ENCODE measurements around the gene DNMBP. TPM values are rescaled to one million over a fixed set of nuclear protein-coding genes. Genes with fewer than 3 reads are reported as not detected.
A peak's percentile ranks its signal among the peaks of the same experiment; 100 is the strongest.

Gene DNMBP
- polyA plus RNA-seq, 2 of the 4 experiments (the other 2 are of a cell fraction) = 13.7 to 20.3 TPM

DNA sequence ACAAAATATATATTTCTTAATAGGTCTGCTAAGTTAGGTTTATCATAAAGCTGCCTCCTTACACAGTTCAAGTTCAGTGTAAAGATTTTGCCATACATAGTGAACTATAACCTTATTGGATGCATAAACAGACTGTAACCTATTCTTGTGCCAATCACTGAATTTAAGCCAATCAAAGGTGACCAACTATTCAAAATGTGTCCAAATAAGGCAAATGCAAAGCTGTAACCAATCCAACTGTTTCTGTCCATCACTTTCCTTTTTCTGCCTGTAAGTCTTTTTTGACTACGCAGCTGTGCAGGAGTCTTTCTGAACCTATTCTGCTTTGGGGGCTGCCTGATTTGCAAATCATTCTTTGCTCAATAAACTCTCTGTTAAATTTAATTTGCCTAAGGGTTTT, 11.6 kb upstream of the DNMBP start:
- ChIA-PET POLR2A (no interaction called here), CTCF (interaction anchor here (1.3 to 9.9 kb wide), 5 partner anchors 12 to 175 kb away, joined by 3 to 86 read pairs (median 14); partner anchors contain the start of gene DNMBP)
- TF ChIP-seq FOSL2 (IDR thresholded peaks at IDR 0.05) (no peak), FOSL2 (CRISPR knock-in tag; IDR thresholded peaks at IDR 0.05) (no peak), CBX8 (IDR thresholded peaks at IDR 0.05) (no peak)
- TF ChIP-seq, protein P1, sequence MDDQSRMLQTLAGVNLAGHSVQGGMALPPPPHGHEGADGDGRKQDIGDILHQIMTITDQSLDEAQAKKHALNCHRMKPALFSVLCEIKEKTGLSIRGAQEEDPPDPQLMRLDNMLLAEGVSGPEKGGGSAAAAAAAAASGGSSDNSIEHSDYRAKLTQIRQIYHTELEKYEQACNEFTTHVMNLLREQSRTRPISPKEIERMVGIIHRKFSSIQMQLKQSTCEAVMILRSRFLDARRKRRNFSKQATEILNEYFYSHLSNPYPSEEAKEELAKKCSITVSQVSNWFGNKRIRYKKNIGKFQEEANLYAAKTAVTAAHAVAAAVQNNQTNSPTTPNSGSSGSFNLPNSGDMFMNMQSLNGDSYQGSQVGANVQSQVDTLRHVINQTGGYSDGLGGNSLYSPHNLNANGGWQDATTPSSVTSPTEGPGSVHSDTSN (IDR thresholded peaks at IDR 0.05) = no peak
- TF ChIP-seq, protein P2, sequence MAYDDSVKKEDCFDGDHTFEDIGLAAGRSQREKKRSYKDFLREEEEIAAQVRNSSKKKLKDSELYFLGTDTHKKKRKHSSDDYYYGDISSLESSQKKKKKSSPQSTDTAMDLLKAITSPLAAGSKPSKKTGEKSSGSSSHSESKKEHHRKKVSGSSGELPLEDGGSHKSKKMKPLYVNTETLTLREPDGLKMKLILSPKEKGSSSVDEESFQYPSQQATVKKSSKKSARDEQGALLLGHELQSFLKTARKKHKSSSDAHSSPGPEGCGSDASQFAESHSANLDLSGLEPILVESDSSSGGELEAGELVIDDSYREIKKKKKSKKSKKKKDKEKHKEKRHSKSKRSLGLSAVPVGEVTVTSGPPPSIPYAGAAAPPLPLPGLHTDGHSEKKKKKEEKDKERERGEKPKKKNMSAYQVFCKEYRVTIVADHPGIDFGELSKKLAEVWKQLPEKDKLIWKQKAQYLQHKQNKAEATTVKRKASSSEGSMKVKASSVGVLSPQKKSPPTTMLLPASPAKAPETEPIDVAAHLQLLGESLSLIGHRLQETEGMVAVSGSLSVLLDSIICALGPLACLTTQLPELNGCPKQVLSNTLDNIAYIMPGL (CRISPR knock-in tag; IDR thresholded peaks at IDR 0.05; ENCODE audit: borderline replicate concordance) = no peak
- H3K4me3 ChIP-seq = no peak overlapping the region
- peak in 1 of 2 experiments; percentile 40; a peak in 3 of 6 replicates for ATAC-seq
- peak overlapping the region; percentile 80 for H3K4me2 ChIP-seq
- WGBS (ENCODE audit: missing lambda C conversion rate) = 71% methylated on average over 1 of the region's 1 CpG
- no peaks in the 10 kb centered on the region for H3K9me3 ChIP-seq
- peak overlapping the region; percentile 80 to 93 for H3K27ac ChIP-seq
- H3K4me1 ChIP-seq = peaks cover 58% of the 10 kb centered on the region
- DNase-seq (ENCODE audit: low read depth in 1 of 2, low spot score in 1 of 2) = peak in 1 of 2 experiments; percentile 52
- no peak for FAIRE-seq

DNA sequence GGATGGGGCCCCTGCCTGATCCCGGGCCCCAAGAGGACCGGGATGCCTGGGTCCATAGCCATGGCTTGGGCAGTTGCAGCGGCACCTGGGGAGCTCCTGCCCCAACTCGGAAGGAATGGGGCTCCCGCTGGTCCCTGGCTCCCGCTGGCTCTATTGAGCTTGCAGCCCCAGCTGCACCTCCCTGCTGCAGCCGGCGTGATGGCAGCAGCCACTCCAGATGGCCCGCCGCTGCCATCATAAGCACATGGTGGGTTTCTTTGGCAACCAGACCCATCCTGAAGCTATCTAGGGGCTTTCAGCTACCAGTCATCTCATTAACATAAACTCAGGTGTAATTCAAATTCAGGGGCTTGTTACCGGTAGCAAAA, 11.1 kb upstream of the DNMBP start:
- Histone ChIP-seq H3K4me3 (no peak overlapping the region), H3K4me2 (peak overlapping the region; percentile 80), H3K9me3 (no peaks in the 10 kb centered on the region), H3K27ac (peak overlapping the region; percentile 80 to 93), H3K4me1 (peaks cover 58% of the 10 kb centered on the region)
- TF ChIP-seq EHMT2 (IDR thresholded peaks at IDR 0.05; ENCODE audit: low read depth) (no peak), POLR2A (IDR thresholded peaks at IDR 0.05; ENCODE audit: low read length) (no peak), MAFK (IDR thresholded peaks at IDR 0.05; ENCODE audit: partially characterized antibody) (no peak), RARB (CRISPR knock-in tag; IDR thresholded peaks at IDR 0.05) (no peak), TP53 (CRISPR knock-in tag; IDR thresholded peaks at IDR 0.05) (no peak), EHF (CRISPR knock-in tag; IDR thresholded peaks at IDR 0.05) (no peak), ESRRA (IDR thresholded peaks at IDR 0.05; ENCODE audit: borderline replicate concordance, low read length) (no peak), HEYL (CRISPR knock-in tag; IDR thresholded peaks at IDR 0.05) (no peak), FOSB (CRISPR knock-in tag; IDR thresholded peaks at IDR 0.05) (no peak), FOXS1 (CRISPR knock-in tag; IDR thresholded peaks at IDR 0.05) (no peak), HOXA7 (CRISPR knock-in tag; IDR thresholded peaks at IDR 0.05) (no peak)
- TF ChIP-seq, protein P2 (CRISPR knock-in tag; IDR thresholded peaks at IDR 0.05; ENCODE audit: borderline replicate concordance) = no peak
- TF ChIP-seq, protein P3, sequence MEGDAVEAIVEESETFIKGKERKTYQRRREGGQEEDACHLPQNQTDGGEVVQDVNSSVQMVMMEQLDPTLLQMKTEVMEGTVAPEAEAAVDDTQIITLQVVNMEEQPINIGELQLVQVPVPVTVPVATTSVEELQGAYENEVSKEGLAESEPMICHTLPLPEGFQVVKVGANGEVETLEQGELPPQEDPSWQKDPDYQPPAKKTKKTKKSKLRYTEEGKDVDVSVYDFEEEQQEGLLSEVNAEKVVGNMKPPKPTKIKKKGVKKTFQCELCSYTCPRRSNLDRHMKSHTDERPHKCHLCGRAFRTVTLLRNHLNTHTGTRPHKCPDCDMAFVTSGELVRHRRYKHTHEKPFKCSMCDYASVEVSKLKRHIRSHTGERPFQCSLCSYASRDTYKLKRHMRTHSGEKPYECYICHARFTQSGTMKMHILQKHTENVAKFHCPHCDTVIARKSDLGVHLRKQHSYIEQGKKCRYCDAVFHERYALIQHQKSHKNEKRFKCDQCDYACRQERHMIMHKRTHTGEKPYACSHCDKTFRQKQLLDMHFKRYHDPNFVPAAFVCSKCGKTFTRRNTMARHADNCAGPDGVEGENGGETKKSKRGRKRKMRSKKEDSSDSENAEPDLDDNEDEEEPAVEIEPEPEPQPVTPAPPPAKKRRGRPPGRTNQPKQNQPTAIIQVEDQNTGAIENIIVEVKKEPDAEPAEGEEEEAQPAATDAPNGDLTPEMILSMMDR (IDR thresholded peaks at IDR 0.05) = no peak
- TF ChIP-seq, protein P4, sequence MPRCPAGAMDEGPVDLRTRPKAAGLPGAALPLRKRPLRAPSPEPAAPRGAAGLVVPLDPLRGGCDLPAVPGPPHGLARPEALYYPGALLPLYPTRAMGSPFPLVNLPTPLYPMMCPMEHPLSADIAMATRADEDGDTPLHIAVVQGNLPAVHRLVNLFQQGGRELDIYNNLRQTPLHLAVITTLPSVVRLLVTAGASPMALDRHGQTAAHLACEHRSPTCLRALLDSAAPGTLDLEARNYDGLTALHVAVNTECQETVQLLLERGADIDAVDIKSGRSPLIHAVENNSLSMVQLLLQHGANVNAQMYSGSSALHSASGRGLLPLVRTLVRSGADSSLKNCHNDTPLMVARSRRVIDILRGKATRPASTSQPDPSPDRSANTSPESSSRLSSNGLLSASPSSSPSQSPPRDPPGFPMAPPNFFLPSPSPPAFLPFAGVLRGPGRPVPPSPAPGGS (IDR thresholded peaks at IDR 0.05) = no peak
- ChIA-PET POLR2A (no interaction called here), CTCF (interaction anchor here (1.3 to 9.9 kb wide), 5 partner anchors 12 to 175 kb away, joined by 3 to 86 read pairs (median 14); partner anchors contain the start of gene DNMBP)
- FAIRE-seq (no peak), DNase-seq (ENCODE audit: low read depth in 1 of 2, low spot score in 1 of 2) (no peak), ATAC-seq (no peak; a peak in 1 of 6 replicates)
- 86% methylated on average over 7 of the region's 11 CpGs for WGBS (ENCODE audit: missing lambda C conversion rate)
